Activated naive CD4-positive, alpha-beta T cell treated with anti-CD3 and anti-CD28 coated beads, Interleukin-2, amount 50 U/mL, for 72 hours (primary cell): ENCODE measurements around the gene PROZ. TPM values are rescaled to one million over a fixed set of nuclear protein-coding genes. Genes with fewer than 3 reads are reported as not detected.

Experiments used
- ATAC-seq, 2 donors: fragments of 150-1000 bp; cut with Tn5 transposase; 2 replicates each; pipeline ENCODE4 v1.10.0; 2021; ENCODE audit warnings: mild to moderate bottlenecking in 2 of 2, moderate library complexity in 2 of 2
- DNase-seq, 2 donors: peaks; one replicate each; pipeline ENCODE4 v3.0.0; 2021 to 2022; ENCODE audit warnings: low spot score in 2 of 2
- H3K27ac Mint-ChIP-seq, 2 donors: one replicate each; pipeline ENCODE4 v1.8.0; 2022; ENCODE audit warnings: mild to moderate bottlenecking in 2 of 2, mixed read lengths in 2 of 2
- H3K36me3 Mint-ChIP-seq, 2 donors: one replicate each; pipeline ENCODE4 v1.8.0; 2022; ENCODE audit warnings: mixed read lengths in 2 of 2
- H3K9me3 Mint-ChIP-seq, 2 donors: one replicate each; pipeline ENCODE4 v1.8.0; 2022; ENCODE audit warnings: mixed read lengths in 2 of 2
- total RNA-seq, 2 donors: library from RNA; stranded (reverse); gene quantifications; one replicate each; pipeline ENCODE4 v1.2.3, GENCODE V29; 2022

Gene PROZ
- total RNA-seq, 2 donors from 2014 or later: 0.25 TPM; not detected in 1

GRCh38 chr13:113148407-113148806, 10.0 kb upstream of the PROZ start:
- DNase-seq (no peak), ATAC-seq (no peak)
- Mint-ChIP-seq H3K9me3 (no peaks in the 10 kb centered on the region), H3K36me3 (peaks cover 0 to 7% of the 10 kb centered on the region in 2 donors), H3K27ac (no peak overlapping the region)

- no peaks in the 10 kb centered on the region for H3K9me3 Mint-ChIP-seq
- no peak overlapping the region for H3K27ac Mint-ChIP-seq
- no peak for DNase-seq
- H3K36me3 Mint-ChIP-seq: peaks cover 0 to 7% of the 10 kb centered on the region in 2 donors
- no peak for ATAC-seq
Observed at GRCh38 chr13:113148940-113149503, 9.4 kb upstream of the PROZ start.

GRCh38 chr13:113149711-113150549, 8.5 kb upstream of the PROZ start:
- H3K9me3 Mint-ChIP-seq: peaks cover 0 to 2% of the 10 kb centered on the region in 2 donors
- H3K36me3 Mint-ChIP-seq: peaks cover 4 to 9% of the 10 kb centered on the region in 2 donors
- peak overlapping the region in 1 of 2 donors; percentile 54 for H3K27ac Mint-ChIP-seq
- DNase-seq (no peak), ATAC-seq (no peak)

GRCh38 chr13:113150550-113151365, 7.7 kb upstream of the PROZ start:
- Mint-ChIP-seq H3K27ac (no peak overlapping the region), H3K36me3 (peaks cover 12 to 17% of the 10 kb centered on the region in 2 donors), H3K9me3 (peaks cover 5 to 11% of the 10 kb centered on the region in 2 donors)
- DNase-seq (no peak), ATAC-seq (no peak)

GRCh38 chr13:113151745-113152690, 6.4 kb upstream of the PROZ start:
- Mint-ChIP-seq H3K9me3 (peaks cover 6 to 13% of the 10 kb centered on the region in 2 donors), H3K36me3 (peaks cover 14 to 18% of the 10 kb centered on the region in 2 donors), H3K27ac (peak overlapping the region; percentile 8 to 86)
- peak; percentile 37 to 49 for ATAC-seq
- no peak for DNase-seq

GRCh38 chr13:113152691-113152983, 5.8 kb upstream of the PROZ start:
- ATAC-seq: no peak
- H3K9me3 Mint-ChIP-seq: peaks cover 6 to 13% of the 10 kb centered on the region in 2 donors
- peak overlapping the region in 1 of 2 donors; percentile 86 for H3K27ac Mint-ChIP-seq
- DNase-seq: no peak
- peaks cover 14 to 18% of the 10 kb centered on the region in 2 donors for H3K36me3 Mint-ChIP-seq

GRCh38 chr13:113152984-113153809, 5.3 kb upstream of the PROZ start:
- ATAC-seq (peak; percentile 42 to 57), DNase-seq (peak in 1 of 2 donors; percentile 20)
- Mint-ChIP-seq H3K9me3 (peaks cover 6 to 13% of the 10 kb centered on the region in 2 donors), H3K27ac (peak overlapping the region in 1 of 2 donors; percentile 86), H3K36me3 (peaks cover 14 to 18% of the 10 kb centered on the region in 2 donors)

GRCh38 chr13:113153810-113154748, 4.4 kb upstream of the PROZ start:
- DNase-seq (peak in 1 of 2 donors; percentile 51), ATAC-seq (peak; percentile 69 to 76)
- H3K9me3 Mint-ChIP-seq: peaks cover 6 to 13% of the 10 kb centered on the region in 2 donors
- H3K36me3 Mint-ChIP-seq: peaks cover 14 to 18% of the 10 kb centered on the region in 2 donors
- peak overlapping the region in 1 of 2 donors; percentile 86 for H3K27ac Mint-ChIP-seq

GRCh38 chr13:113155201-113155600, 3.2 kb upstream of the PROZ start:
- ATAC-seq (no peak), DNase-seq (no peak)
- H3K27ac Mint-ChIP-seq: no peak overlapping the region
- peaks cover 6 to 13% of the 10 kb centered on the region in 2 donors for H3K9me3 Mint-ChIP-seq
- H3K36me3 Mint-ChIP-seq: peaks cover 14 to 18% of the 10 kb centered on the region in 2 donors

- Mint-ChIP-seq H3K27ac (no peak overlapping the region), H3K9me3 (peaks cover 6 to 13% of the 10 kb centered on the region in 2 donors), H3K36me3 (peaks cover 14 to 18% of the 10 kb centered on the region in 2 donors)
- ATAC-seq (no peak), DNase-seq (no peak)
Observed at GRCh38 chr13:113155982-113156655, 2.3 kb upstream of the PROZ start.

GRCh38 chr13:113157206-113157928, 1.1 kb upstream of the PROZ start:
- DNase-seq: no peak
- H3K36me3 Mint-ChIP-seq: peaks cover 14 to 17% of the 10 kb centered on the region in 2 donors
- no peak for ATAC-seq
- H3K27ac Mint-ChIP-seq: no peak overlapping the region
- peaks cover 6 to 13% of the 10 kb centered on the region in 2 donors for H3K9me3 Mint-ChIP-seq

- Mint-ChIP-seq H3K36me3 (peaks cover 11 to 14% of the 10 kb centered on the region in 2 donors), H3K9me3 (peaks cover 6 to 13% of the 10 kb centered on the region in 2 donors), H3K27ac (no peak overlapping the region)
- ATAC-seq: no peak
- no peak for DNase-seq
Observed at GRCh38 chr13:113158946-113159345, 498 bp downstream of the PROZ start.

GRCh38 chr13:113159701-113160100, 1.3 kb downstream of the PROZ start:
- Mint-ChIP-seq H3K36me3 (peaks cover 11 to 13% of the 10 kb centered on the region in 2 donors), H3K9me3 (peaks cover 6 to 13% of the 10 kb centered on the region in 2 donors), H3K27ac (no peak overlapping the region)
- ATAC-seq (no peak), DNase-seq (no peak)
